Stimulated activated CD4-positive, alpha-beta T cell treated with anti-CD3 and anti-CD28 coated beads, Interleukin-1b, Interleukin-23, amount 100 ng/mL, for 24 hours (primary cell): ENCODE data around the gene NFRKB.

ENCODE experiments used
- DNase-seq, 4 experiments: peaks; one replicate each; pipeline ENCODE4 v3.0.0-alpha.2; 2020; ENCODE audit warnings: low read depth in 4 of 4, low spot score in 1 of 4

The NFRKB gene

GRCh38 chr11:129846508-129847335, 48.7 kb downstream of the NFRKB start:
- no peak for DNase-seq
